Panc1 (cell line): Measurements from ENCODE around the gene AHCYL1. TPM values are rescaled to one million over a fixed set of nuclear protein-coding genes. Genes with fewer than 3 reads are reported as not detected.

ENCODE experiments used
- ATAC-seq: fragments of 200-7000 bp; cut with Tn5 transposase; 2 replicates; pipeline ENCODE4 v1.9.1; 2020; ENCODE audit warnings: mild to moderate bottlenecking, moderate library complexity
- BruUV-seq: library from RNA; stranded (reverse); fragments of 400-500 nt; replicated peaks from 2 replicates; lab custom pipeline; 2021; lab: Mats Ljungman, UMichigan
- CTCF ChIA-PET: fragments of 300-600 bp; sonication (Branson Sonifier 250); formaldehyde crosslinking; loops from one replicate; lab custom pipeline; 2022; ENCODE audit warnings: antibody characterized with exemption; lab: Charles Lee
- POLR2A ChIA-PET: fragments of 300-600 bp; sonication (Branson Sonifier 250); formaldehyde crosslinking; loops from one replicate; lab custom pipeline; 2022; ENCODE audit warnings: antibody characterized with exemption; lab: Charles Lee
- DNase-seq: peaks from one replicate; pipeline ENCODE4 v3.0.0-alpha.2; 2010; ENCODE audit warnings: low read depth, low spot score
- H3K27ac ChIP-seq: 2 replicates; pipeline ENCODE4 v1.5.1; 2011; ENCODE audit warnings: mild to moderate bottlenecking, low read length, inconsistent platforms
- H3K27me3 ChIP-seq: fragments of 200-500 bp; sonication (Bioruptor generic); 2 replicates; pipeline ENCODE4 v1.6.0; 2014; ENCODE audit warnings: low read length, inconsistent platforms; ENCODE audit not compliant: control insufficient read depth, insufficient read depth
- H3K36me3 ChIP-seq: fragments of 200-500 bp; sonication (Bioruptor generic); 2 replicates; pipeline ENCODE4 v1.5.1; 2014; ENCODE audit warnings: inconsistent platforms, mild to moderate bottlenecking, low read length, moderate library complexity; ENCODE audit not compliant: control insufficient read depth, insufficient read depth
- H3K4me1 ChIP-seq: 2 replicates; pipeline ENCODE4 v1.5.1; 2011; ENCODE audit warnings: inconsistent platforms, mild to moderate bottlenecking, low read length, moderate library complexity; ENCODE audit not compliant: control insufficient read depth, insufficient read depth
- H3K4me3 ChIP-seq, 2 experiments: 2 replicates each; pipeline ENCODE4 v1.5.1; 2011 to 2012; ENCODE audit warnings: low read depth in 2 of 2, low read length in 2 of 2, mild to moderate bottlenecking in 2 of 2, inconsistent platforms in 1 of 2, moderate library complexity in 1 of 2
- H3K9me3 ChIP-seq: fragments of 200-500 bp; sonication (Bioruptor generic); 2 replicates; pipeline ENCODE4 v1.5.1; 2014; ENCODE audit warnings: low read depth, mild to moderate bottlenecking, inconsistent platforms, low read length, moderate library complexity; ENCODE audit not compliant: control insufficient read depth, insufficient read depth
- CTCF ChIP-seq: fragments of 450-650 bp; IDR thresholded peaks from 2 replicates; pipeline ENCODE4 v1.5.1; 2017; ENCODE audit warnings: mild to moderate bottlenecking
- POLR2AphosphoS5 ChIP-seq: IDR thresholded peaks from 2 replicates; pipeline ENCODE4 v1.6.1; 2012; ENCODE audit warnings: mild to moderate bottlenecking, low read depth, low read length, moderate library complexity
- REST ChIP-seq, 2 experiments: IDR thresholded peaks; 2 replicates each; pipeline ENCODE4 v1.6.1; 2011 to 2012; ENCODE audit warnings: low read depth in 2 of 2, control low read depth in 1 of 2, low read length in 1 of 2, mild to moderate bottlenecking in 1 of 2, moderate library complexity in 1 of 2; ENCODE audit not compliant: insufficient read depth in 1 of 2
- SIN3A ChIP-seq: IDR thresholded peaks from 2 replicates; pipeline ENCODE4 v1.6.1; 2012; ENCODE audit warnings: low read depth, mild to moderate bottlenecking, low read length, moderate library complexity, borderline replicate concordance; ENCODE audit not compliant: insufficient read depth
- TCF7L2 ChIP-seq: IDR thresholded peaks from 2 replicates; pipeline ENCODE4 v1.6.1; 2011; ENCODE audit warnings: mild to moderate bottlenecking, low read depth, low read length, inconsistent platforms
- in situ Hi-C: cut with HindIII; loops from 2 replicates; pipeline ENCODE4 v1.10.0; 2016; ENCODE audit warnings: low sequenced_read_pairs, low pct_unique_long_range_greater_than_20kb
- intact Hi-C: fragments of 100-400 bp; cut with micrococcal nuclease; formaldehyde crosslinking; loops from one replicate; pipeline ENCODE4 v1.10.0; 2022; ENCODE audit not compliant: unreplicated experiment
- total RNA-seq: library from RNA; stranded (reverse); gene quantifications from one replicate; pipeline ENCODE4 v1.2.1, GENCODE V29; 2021; ENCODE audit not compliant: unreplicated experiment

The AHCYL1 gene
- total RNA-seq, 1 experiment from 2014 or later: 174 TPM

GRCh38 chr1:109946511-109946910, 38.1 kb upstream of the AHCYL1 start:
- H3K27ac ChIP-seq: peak overlapping the region; percentile 95
- ChIA-PET CTCF (no interaction called here), POLR2A (no interaction called here)
- DNase-seq (no peak), ATAC-seq (no peak)
- no TSS peak for BruUV-seq
- in situ Hi-C loops: no loop called here
- H3K4me3 ChIP-seq: no peak overlapping the region
- H3K4me1 ChIP-seq: peaks cover 14% of the 10 kb centered on the region
- intact Hi-C loops: no loop called here
- H3K36me3 ChIP-seq: no peaks in the 10 kb centered on the region
- H3K9me3 ChIP-seq: no peaks in the 10 kb centered on the region
- H3K27me3 ChIP-seq: no peaks in the 10 kb centered on the region
- TF ChIP-seq REST (IDR thresholded peaks at IDR 0.05; ENCODE audit: insufficient read depth in 1 of 2, low read depth in 2 of 2, low read length in 1 of 2): no peak
- no peak for TF ChIP-seq CTCF
- no peak for TF ChIP-seq TCF7L2
- TF ChIP-seq POLR2AphosphoS5: no peak
- TF ChIP-seq SIN3A: no peak

GRCh38 chr1:109947582-109948284, 36.8 kb upstream of the AHCYL1 start:
- no peaks in the 10 kb centered on the region for H3K36me3 ChIP-seq
- no peak for DNase-seq
- TF ChIP-seq POLR2AphosphoS5: no peak
- TF ChIP-seq SIN3A: no peak
- no peak for TF ChIP-seq REST (IDR thresholded peaks at IDR 0.05; ENCODE audit: insufficient read depth in 1 of 2, low read depth in 2 of 2, low read length in 1 of 2)
- TF ChIP-seq CTCF: no peak
- TF ChIP-seq TCF7L2: no peak
- POLR2A ChIA-PET: no interaction called here
- peak; percentile 71 for ATAC-seq
- H3K9me3 ChIP-seq: no peaks in the 10 kb centered on the region
- H3K4me3 ChIP-seq: no peak overlapping the region
- intact Hi-C loops (no loop called here), in situ Hi-C loops (no loop called here)
- CTCF ChIA-PET: no interaction called here
- BruUV-seq: no TSS peak
- H3K27ac ChIP-seq: peak overlapping the region; percentile 95
- peaks cover 14% of the 10 kb centered on the region for H3K4me1 ChIP-seq
- H3K27me3 ChIP-seq: no peaks in the 10 kb centered on the region
